Adrenal gland (tissue), 5 donors: ENCODE results near the gene BCHE.

Experiments used
- POLR2A ChIP-seq, 2 donors: fragments of 450-650 bp; IDR thresholded peaks; one replicate each; pipeline ENCODE4 v1.6.1; 2017; ENCODE audit warnings: antibody characterized with exemption in 2 of 2, mild to moderate bottlenecking in 2 of 2, moderate library complexity in 1 of 2
- TF ChIP-seq, protein P1 (sequence below), 6 experiments: fragments of 450-650 bp in 4 of 6; fragments of 200-600 bp in 2 of 6; sonication (generic) in 1 of 6; IDR thresholded peaks; 1 replicate in 5 of 6; 2 replicates in 1 of 6; pipeline versions ENCODE4 v1.5.1 to v1.8.0; 2016 to 2021; ENCODE audit warnings: antibody characterized with exemption in 6 of 6, mild to moderate bottlenecking in 2 of 6, moderate library complexity in 1 of 6
- donor health status: DM: no; HTN: no; CAD: no.

- TF ChIP-seq, protein P1, sequence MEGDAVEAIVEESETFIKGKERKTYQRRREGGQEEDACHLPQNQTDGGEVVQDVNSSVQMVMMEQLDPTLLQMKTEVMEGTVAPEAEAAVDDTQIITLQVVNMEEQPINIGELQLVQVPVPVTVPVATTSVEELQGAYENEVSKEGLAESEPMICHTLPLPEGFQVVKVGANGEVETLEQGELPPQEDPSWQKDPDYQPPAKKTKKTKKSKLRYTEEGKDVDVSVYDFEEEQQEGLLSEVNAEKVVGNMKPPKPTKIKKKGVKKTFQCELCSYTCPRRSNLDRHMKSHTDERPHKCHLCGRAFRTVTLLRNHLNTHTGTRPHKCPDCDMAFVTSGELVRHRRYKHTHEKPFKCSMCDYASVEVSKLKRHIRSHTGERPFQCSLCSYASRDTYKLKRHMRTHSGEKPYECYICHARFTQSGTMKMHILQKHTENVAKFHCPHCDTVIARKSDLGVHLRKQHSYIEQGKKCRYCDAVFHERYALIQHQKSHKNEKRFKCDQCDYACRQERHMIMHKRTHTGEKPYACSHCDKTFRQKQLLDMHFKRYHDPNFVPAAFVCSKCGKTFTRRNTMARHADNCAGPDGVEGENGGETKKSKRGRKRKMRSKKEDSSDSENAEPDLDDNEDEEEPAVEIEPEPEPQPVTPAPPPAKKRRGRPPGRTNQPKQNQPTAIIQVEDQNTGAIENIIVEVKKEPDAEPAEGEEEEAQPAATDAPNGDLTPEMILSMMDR (IDR thresholded peaks at IDR 0.05): no peak
- no peak for TF ChIP-seq POLR2A (IDR thresholded peaks at IDR 0.05)
Observed at GRCh38 chr3:165827883-165828282, 9.3 kb downstream of the BCHE start.
